ENCODE results near the gene KCNA5. TPM values are rescaled to one million over a fixed set of nuclear protein-coding genes. Genes with fewer than 3 reads are reported as not detected.
A peak's percentile ranks its signal among the peaks of the same experiment; 100 is the strongest.

KCNA5 gene
- total and polyA plus RNA-seq, 7 donors = 0.45 to 20.2 (median 2.5) TPM; not detected in 1

DNA sequence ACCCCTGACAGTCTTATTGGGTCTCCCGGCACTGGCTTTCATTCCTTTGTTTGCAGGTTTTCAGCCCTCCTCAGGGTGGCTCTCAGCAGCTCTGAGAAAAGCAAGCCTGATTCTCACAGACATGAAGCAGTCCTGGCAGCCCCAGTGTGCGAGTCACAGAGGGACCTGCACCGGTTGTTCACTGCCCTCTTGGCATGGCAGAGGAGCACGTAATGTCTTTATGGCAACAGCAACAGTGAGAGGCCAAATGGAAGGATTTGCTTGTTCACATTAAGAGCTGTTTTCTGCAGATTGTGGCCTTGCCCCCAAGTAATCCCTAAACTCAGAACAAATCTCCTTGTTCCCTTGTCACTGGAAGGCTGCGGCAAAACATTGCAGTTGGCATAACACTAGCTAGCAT lies 3.4 kb downstream of the KCNA5 start:
- Histone ChIP-seq H3K27me3 (peaks cover 0 to 26% (median 0%) of the 10 kb centered on the region in 3 donors), H3K9me3 (no peaks in the 10 kb centered on the region), H3K27ac (peak overlapping the region; percentile 18 to 68 (median 57)), H3K4me3 (peak overlapping the region; percentile 4 to 17 (median 10)), H3K36me3 (no peaks in the 10 kb centered on the region), H3K4me1 (peaks cover 0 to 62% (median 40%) of the 10 kb centered on the region in 4 donors)
- intact Hi-C loops (cut with DNase I) = no loop called here
- 40 to 64% methylated on average over 5 of the region's 5 CpGs for WGBS, 2 donors
- DNase-seq = peak; percentile 85
- peak in 1 of 4 donors; percentile 15 for TF ChIP-seq EP300 (IDR thresholded peaks at IDR 0.05)
- TF ChIP-seq POLR2AphosphoS5 (IDR thresholded peaks at IDR 0.05) = peak; percentile 45 to 52 (median 47)
- TF ChIP-seq POLR2A (IDR thresholded peaks at IDR 0.05) = no peak
- TF ChIP-seq CTCF (IDR thresholded peaks at IDR 0.05) = no peak

GRCh38 chr12:5047729-5048128 lies 4.0 kb downstream of the KCNA5 start:
- Histone ChIP-seq H3K4me1 (peaks cover 0 to 68% (median 44%) of the 10 kb centered on the region in 4 donors), H3K9me3 (no peaks in the 10 kb centered on the region), H3K4me3 (peak overlapping the region in 3 of 4 donors; percentile 4 to 17 (median 9)), H3K36me3 (no peaks in the 10 kb centered on the region), H3K27ac (peak overlapping the region in 3 of 4 donors; percentile 55 to 68 (median 59)), H3K27me3 (peaks cover 0 to 20% (median 0%) of the 10 kb centered on the region in 3 donors)
- WGBS, 2 donors = 35 to 60% methylated on average over 6 of the region's 6 CpGs
- no peak for TF ChIP-seq EP300 (IDR thresholded peaks at IDR 0.05)
- peak in 3 of 4 donors; percentile 43 to 61 (median 56) for TF ChIP-seq POLR2AphosphoS5 (IDR thresholded peaks at IDR 0.05)
- TF ChIP-seq CTCF (IDR thresholded peaks at IDR 0.05) = no peak
- no peak for TF ChIP-seq POLR2A (IDR thresholded peaks at IDR 0.05)
- intact Hi-C loops (cut with DNase I) = no loop called here
- no peak for DNase-seq

- no peaks in the 10 kb centered on the region for H3K36me3 ChIP-seq
- H3K27me3 ChIP-seq = no peaks in the 10 kb centered on the region
- H3K4me1 ChIP-seq = peaks cover 0 to 62% (median 39%) of the 10 kb centered on the region in 4 donors
- H3K9me3 ChIP-seq = no peaks in the 10 kb centered on the region
- TF ChIP-seq CTCF (IDR thresholded peaks at IDR 0.05) (no peak), POLR2A (IDR thresholded peaks at IDR 0.05) (no peak), EP300 (IDR thresholded peaks at IDR 0.05) (no peak), POLR2AphosphoS5 (IDR thresholded peaks at IDR 0.05) (no peak)
- intact Hi-C loops (cut with DNase I) = no loop called here
- H3K27ac ChIP-seq = no peak overlapping the region
- no peak overlapping the region for H3K4me3 ChIP-seq
- DNase-seq = no peak
- whole genome bisulfite sequencing, 2 donors = 63 to 81% methylated on average over 3 of the region's 3 CpGs
These were observed 6.9 kb downstream of the KCNA5 start for GRCh38 chr12:5050542-5050941.

DNA sequence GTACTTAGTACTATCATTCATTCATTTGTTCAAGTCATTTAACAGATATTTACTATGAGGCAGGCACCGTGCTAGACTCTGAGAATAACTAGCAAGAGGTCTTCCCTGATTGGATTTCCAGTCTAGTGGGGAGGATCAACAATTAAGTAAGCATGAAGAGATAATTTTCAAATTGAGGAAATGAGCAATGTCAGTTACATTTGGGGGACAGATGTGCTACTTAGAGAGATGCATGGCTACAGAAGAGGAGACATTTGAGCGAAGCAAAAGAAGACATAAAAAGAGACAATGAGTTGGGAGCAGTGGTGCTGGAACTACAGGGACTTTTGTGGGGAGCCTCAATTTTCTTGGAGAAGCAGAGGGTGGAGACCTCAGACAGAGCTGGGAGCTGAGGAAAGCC lies 7.7 kb downstream of the KCNA5 start:
- H3K4me3 ChIP-seq = no peak overlapping the region
- no peaks in the 10 kb centered on the region for H3K9me3 ChIP-seq
- TF ChIP-seq POLR2AphosphoS5 (IDR thresholded peaks at IDR 0.05) (no peak), POLR2A (IDR thresholded peaks at IDR 0.05) (no peak)
- H3K4me1 ChIP-seq = peaks cover 0 to 54% (median 36%) of the 10 kb centered on the region in 4 donors
- H3K27me3 ChIP-seq = no peaks in the 10 kb centered on the region
- no peak for DNase-seq
- no peak overlapping the region for H3K27ac ChIP-seq
- 68 to 79% methylated on average over 2 of the region's 2 CpGs for WGBS, 2 donors
- intact Hi-C loops (cut with DNase I) = no loop called here
- no peaks in the 10 kb centered on the region for H3K36me3 ChIP-seq

- Histone ChIP-seq H3K27me3 (no peaks in the 10 kb centered on the region), H3K4me1 (peaks cover 0 to 48% (median 31%) of the 10 kb centered on the region in 4 donors), H3K9me3 (no peaks in the 10 kb centered on the region), H3K27ac (no peak overlapping the region), H3K36me3 (no peaks in the 10 kb centered on the region), H3K4me3 (no peak overlapping the region)
- intact Hi-C loops (cut with DNase I) = no loop called here
- no peak for DNase-seq
- 39 to 79% methylated on average over 1 of the region's 1 CpG for WGBS, 2 donors
- TF ChIP-seq POLR2A (IDR thresholded peaks at IDR 0.05) (no peak), CTCF (IDR thresholded peaks at IDR 0.05) (no peak), EP300 (IDR thresholded peaks at IDR 0.05) (no peak), POLR2AphosphoS5 (IDR thresholded peaks at IDR 0.05) (no peak)
These were observed 8.2 kb downstream of the KCNA5 start for GRCh38 chr12:5051913-5052312.
